K562 (cell line): ENCODE measurements around the gene KAT6B.

Experiments used
- CTCF ChIP-seq, 3 experiments: IDR thresholded peaks in 2 of 3; conservative IDR thresholded peaks in 1 of 3; 2 replicates each; pipeline ENCODE4 v1.5.1; 2011 to 2012; ENCODE audit warnings: low read length in 3 of 3, mild to moderate bottlenecking in 3 of 3, control low read depth in 2 of 3, improper control_type of control experiment in 1 of 3, inconsistent platforms in 1 of 3, low read depth in 1 of 3, mixed read lengths in 1 of 3, moderate library complexity in 1 of 3; ENCODE audit not compliant: insufficient read depth in 2 of 3
- ELK1 ChIP-seq: sonication (generic); formaldehyde crosslinking; IDR thresholded peaks from 2 replicates; pipeline ENCODE4 v1.8.1; 2022; ENCODE audit warnings: missing genetic modification reagents
- MTF1 ChIP-seq: fragments of 250-450 bp; sonication (Bioruptor Pico); IDR thresholded peaks from 2 replicates; pipeline ENCODE4 v1.9.0; 2021; ENCODE audit warnings: moderate library complexity, mild to moderate bottlenecking, inconsistent platforms, borderline replicate concordance
- NR2F6 ChIP-seq: fragments of 450-650 bp; formaldehyde crosslinking; IDR thresholded peaks from 2 replicates; pipeline ENCODE4 v1.4.0; 2020; ENCODE audit warnings: mild to moderate bottlenecking
- REST ChIP-seq, 2 experiments: fragments of 450-650 bp; formaldehyde crosslinking in 1 of 2; IDR thresholded peaks; 2 replicates each; pipeline versions ENCODE4 v1.4.0 to v1.6.1; 2014 to 2020; ENCODE audit warnings: mild to moderate bottlenecking in 2 of 2, borderline replicate concordance in 1 of 2, low read depth in 1 of 2

- TF ChIP-seq REST (IDR thresholded peaks at IDR 0.05; ENCODE audit: borderline replicate concordance) (no peak), REST (CRISPR knock-in tag; IDR thresholded peaks at IDR 0.05; ENCODE audit: low read depth) (no peak), CTCF (IDR thresholded peaks at IDR 0.05 in 2 of 3, conservative IDR thresholded peaks at IDR 0.05 in 1 of 3; ENCODE audit: insufficient read depth in 2 of 3, low read depth in 1 of 3, low read length in 3 of 3) (no peak), ELK1 (CRISPR knock-in tag) (no peak), NR2F6 (no peak), MTF1 (CRISPR knock-in tag) (no peak)
These were observed 75.6 kb downstream of the KAT6B start for GRCh38 chr10:74901867-74902450.
